Retina (tissue), 1 donor: ENCODE data around the gene ITPRID2.

ENCODE experiments used
- DNase-seq: peaks from one replicate; pipeline ENCODE4 v3.0.0-alpha.2; 2016

The ITPRID2 gene

GRCh38 chr2:181882246-181883020 is 9.1 kb upstream of the ITPRID2 start:
- no peak for DNase-seq

- DNase-seq = no peak
These were observed 6.9 kb upstream of the ITPRID2 start for GRCh38 chr2:181884601-181885000.

GRCh38 chr2:181885096-181885495 is 6.4 kb upstream of the ITPRID2 start:
- DNase-seq = no peak

- no peak for DNase-seq
These were observed 5.3 kb upstream of the ITPRID2 start for GRCh38 chr2:181886192-181886591.

GRCh38 chr2:181887045-181887444 is 4.5 kb upstream of the ITPRID2 start:
- no peak for DNase-seq

GRCh38 chr2:181889776-181890175 is 1.8 kb upstream of the ITPRID2 start:
- no peak for DNase-seq

- DNase-seq = no peak
These were observed 1.3 kb upstream of the ITPRID2 start for GRCh38 chr2:181890271-181890670.

- peak; percentile 94 for DNase-seq
These were observed 652 bp downstream of the ITPRID2 start for GRCh38 chr2:181891966-181892798.

GRCh38 chr2:181892799-181893435 is 1.4 kb downstream of the ITPRID2 start:
- no peak for DNase-seq

GRCh38 chr2:181894381-181894780 is 2.9 kb downstream of the ITPRID2 start:
- no peak for DNase-seq

- DNase-seq = no peak
These were observed 4.3 kb downstream of the ITPRID2 start for GRCh38 chr2:181895818-181896217.

GRCh38 chr2:181896286-181896685 is 4.8 kb downstream of the ITPRID2 start:
- no peak for DNase-seq

GRCh38 chr2:181900007-181900651 is 8.6 kb downstream of the ITPRID2 start:
- no peak for DNase-seq

GRCh38 chr2:181902625-181903024 is 11.1 kb downstream of the ITPRID2 start:
- DNase-seq = no peak

- peak; percentile 36 for DNase-seq
These were observed 12.6 kb downstream of the ITPRID2 start for GRCh38 chr2:181904022-181904632.

- DNase-seq = no peak
These were observed 15.5 kb downstream of the ITPRID2 start for GRCh38 chr2:181907057-181907456.

GRCh38 chr2:181907635-181908034 is 16.1 kb downstream of the ITPRID2 start:
- no peak for DNase-seq

- no peak for DNase-seq
These were observed 18.7 kb downstream of the ITPRID2 start for GRCh38 chr2:181910028-181910831.

- DNase-seq = no peak
These were observed 20.3 kb downstream of the ITPRID2 start for GRCh38 chr2:181911830-181912229.

- no peak for DNase-seq
These were observed 23.6 kb downstream of the ITPRID2 start for GRCh38 chr2:181915102-181915501.
